Measurements from ENCODE around the gene GRB7.
"Not testable (repeated sequence)": the region's sequence is repeated elsewhere in the genome, so short reads cannot be mapped to it uniquely, and the experiment has no call there.

The GRB7 gene

DNA sequence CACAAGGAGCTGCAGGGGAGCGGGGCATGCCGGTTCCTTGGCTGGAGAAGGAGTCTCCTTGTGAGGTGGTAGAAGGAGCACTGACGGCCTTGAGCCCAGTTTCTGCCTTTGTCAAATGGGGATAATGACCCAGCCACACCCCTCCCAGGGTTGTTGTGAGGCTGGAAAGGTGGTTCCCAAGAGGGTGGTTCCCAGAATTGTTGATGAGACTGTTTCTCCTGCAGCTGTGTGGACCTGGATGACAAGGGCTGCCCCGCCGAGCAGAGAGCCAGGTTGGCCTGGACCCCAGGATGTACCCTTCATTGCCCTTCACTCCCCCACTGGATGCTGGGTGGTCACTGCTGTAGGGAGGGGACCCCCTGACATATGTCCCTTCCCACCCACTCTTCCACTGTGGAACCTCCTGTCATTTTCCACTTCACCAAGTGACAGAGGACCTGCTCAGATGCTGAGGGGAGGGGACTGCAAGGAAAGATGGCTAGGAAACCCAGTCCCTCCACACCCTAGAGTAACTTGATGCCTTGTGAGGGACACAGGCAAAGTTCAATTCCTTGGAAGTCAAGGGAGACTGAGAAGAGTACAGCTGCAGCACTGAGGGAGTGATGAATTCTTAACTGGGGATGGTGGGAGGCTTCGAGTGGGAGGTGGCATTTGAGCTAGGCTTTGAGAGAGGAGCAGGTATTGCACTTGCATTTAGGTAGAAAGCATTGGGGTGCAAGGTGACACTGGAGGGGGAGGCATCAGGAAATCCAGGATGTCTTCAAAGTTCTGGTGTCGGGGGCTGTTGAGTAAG is 18.0 kb upstream of the GRB7 start:
- TF ChIP-seq POLR2A (IDR thresholded peaks at IDR 0.05; ENCODE audit: extremely low read depth, insufficient read length) (no peak), MYC (IDR thresholded peaks at IDR 0.05; ENCODE audit: low read depth, low read length) (no peak)
- TF ChIP-seq, protein P1, sequence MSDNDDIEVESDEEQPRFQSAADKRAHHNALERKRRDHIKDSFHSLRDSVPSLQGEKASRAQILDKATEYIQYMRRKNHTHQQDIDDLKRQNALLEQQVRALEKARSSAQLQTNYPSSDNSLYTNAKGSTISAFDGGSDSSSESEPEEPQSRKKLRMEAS (IDR thresholded peaks at IDR 0.05; ENCODE audit: low read depth, low read length), result no peak
- TF ChIP-seq, protein P2, sequence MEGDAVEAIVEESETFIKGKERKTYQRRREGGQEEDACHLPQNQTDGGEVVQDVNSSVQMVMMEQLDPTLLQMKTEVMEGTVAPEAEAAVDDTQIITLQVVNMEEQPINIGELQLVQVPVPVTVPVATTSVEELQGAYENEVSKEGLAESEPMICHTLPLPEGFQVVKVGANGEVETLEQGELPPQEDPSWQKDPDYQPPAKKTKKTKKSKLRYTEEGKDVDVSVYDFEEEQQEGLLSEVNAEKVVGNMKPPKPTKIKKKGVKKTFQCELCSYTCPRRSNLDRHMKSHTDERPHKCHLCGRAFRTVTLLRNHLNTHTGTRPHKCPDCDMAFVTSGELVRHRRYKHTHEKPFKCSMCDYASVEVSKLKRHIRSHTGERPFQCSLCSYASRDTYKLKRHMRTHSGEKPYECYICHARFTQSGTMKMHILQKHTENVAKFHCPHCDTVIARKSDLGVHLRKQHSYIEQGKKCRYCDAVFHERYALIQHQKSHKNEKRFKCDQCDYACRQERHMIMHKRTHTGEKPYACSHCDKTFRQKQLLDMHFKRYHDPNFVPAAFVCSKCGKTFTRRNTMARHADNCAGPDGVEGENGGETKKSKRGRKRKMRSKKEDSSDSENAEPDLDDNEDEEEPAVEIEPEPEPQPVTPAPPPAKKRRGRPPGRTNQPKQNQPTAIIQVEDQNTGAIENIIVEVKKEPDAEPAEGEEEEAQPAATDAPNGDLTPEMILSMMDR (IDR thresholded peaks at IDR 0.05; ENCODE audit: low read depth, low read length), result no peak

DNA sequence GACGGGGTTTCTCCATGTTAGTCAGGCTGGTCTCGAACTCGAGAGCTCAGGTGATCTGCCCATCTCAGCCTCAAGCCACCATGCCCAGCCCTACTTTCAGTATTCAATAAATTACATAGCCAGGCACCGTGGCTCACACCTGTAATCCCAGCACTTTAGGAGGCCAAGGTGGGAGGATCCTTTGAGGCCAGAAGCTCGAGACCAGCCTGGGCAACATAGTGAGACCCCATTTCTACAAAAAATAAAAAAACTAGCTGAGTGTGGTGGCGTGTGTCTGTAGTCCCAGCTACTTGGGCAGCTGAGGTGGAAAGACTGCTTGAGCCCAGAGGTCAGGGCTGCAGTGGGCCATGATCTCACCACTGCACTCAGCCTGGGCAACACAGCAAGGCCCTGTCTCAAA is 15.6 kb upstream of the GRB7 start:
- no peak for TF ChIP-seq POLR2A (IDR thresholded peaks at IDR 0.05; ENCODE audit: extremely low read depth, insufficient read length)
- no peak for TF ChIP-seq MYC (IDR thresholded peaks at IDR 0.05; ENCODE audit: low read depth, low read length)
- TF ChIP-seq, protein P2 (IDR thresholded peaks at IDR 0.05; ENCODE audit: low read depth, low read length), result no peak
- TF ChIP-seq, protein P1 (IDR thresholded peaks at IDR 0.05; ENCODE audit: low read depth, low read length), result no peak
- H3K4me3 ChIP-seq (ENCODE audit: low read depth, low read length), result no peak overlapping the region

More for the DNA sequence above, 18.0 kb upstream of the GRB7 start:
- DNase-seq (ENCODE audit: low read depth), result no peak
- H3K4me3 ChIP-seq (ENCODE audit: low read depth, low read length), result no peak overlapping the region

DNA sequence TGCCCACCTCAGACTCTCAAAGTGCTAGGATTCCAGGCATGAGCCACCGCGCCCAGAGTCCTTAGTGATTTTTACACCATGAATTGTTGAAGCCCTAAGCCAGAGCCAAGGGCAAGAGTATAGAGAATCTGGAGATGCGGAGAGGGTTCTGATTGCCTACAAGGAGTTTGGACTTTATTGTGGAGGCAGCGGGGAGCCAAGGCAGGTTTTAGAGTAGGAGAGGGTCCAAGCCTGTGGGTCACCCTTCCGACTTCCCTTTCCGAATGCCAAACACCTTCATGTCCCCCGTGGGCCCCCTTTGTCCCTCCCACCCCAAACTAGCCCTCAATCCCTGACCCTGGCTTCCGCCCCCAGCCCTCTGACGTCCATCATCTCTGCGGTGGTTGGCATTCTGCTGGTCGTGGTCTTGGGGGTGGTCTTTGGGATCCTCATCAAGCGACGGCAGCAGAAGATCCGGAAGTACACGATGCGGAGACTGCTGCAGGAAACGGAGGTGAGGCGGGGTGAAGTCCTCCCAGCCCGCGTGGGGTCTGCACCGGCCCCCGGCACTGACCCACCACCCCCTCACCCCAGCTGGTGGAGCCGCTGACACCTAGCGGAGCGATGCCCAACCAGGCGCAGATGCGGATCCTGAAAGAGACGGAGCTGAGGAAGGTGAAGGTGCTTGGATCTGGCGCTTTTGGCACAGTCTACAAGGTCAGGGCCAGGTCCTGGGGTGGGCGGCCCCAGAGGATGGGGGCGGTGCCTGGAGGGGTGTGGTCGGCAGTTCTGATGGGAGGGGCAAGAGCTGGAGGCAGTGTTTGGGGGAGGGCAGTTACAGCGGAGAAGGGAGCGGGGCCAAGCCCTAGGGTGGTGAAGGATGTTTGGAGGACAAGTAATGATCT is 14.5 kb upstream of the GRB7 start:
- TF ChIP-seq, protein P2 (IDR thresholded peaks at IDR 0.05; ENCODE audit: low read depth, low read length), result no peak
- TF ChIP-seq MYC (IDR thresholded peaks at IDR 0.05; ENCODE audit: low read depth, low read length) (no peak), POLR2A (IDR thresholded peaks at IDR 0.05; ENCODE audit: extremely low read depth, insufficient read length) (no peak)
- TF ChIP-seq, protein P1 (IDR thresholded peaks at IDR 0.05; ENCODE audit: low read depth, low read length), result no peak
- DNase-seq (ENCODE audit: low read depth), result peak; percentile 50
- no peak overlapping the region for H3K4me3 ChIP-seq (ENCODE audit: low read depth, low read length)

More for the DNA sequence above, 15.6 kb upstream of the GRB7 start:
- DNase-seq (ENCODE audit: low read depth), result no peak

DNA sequence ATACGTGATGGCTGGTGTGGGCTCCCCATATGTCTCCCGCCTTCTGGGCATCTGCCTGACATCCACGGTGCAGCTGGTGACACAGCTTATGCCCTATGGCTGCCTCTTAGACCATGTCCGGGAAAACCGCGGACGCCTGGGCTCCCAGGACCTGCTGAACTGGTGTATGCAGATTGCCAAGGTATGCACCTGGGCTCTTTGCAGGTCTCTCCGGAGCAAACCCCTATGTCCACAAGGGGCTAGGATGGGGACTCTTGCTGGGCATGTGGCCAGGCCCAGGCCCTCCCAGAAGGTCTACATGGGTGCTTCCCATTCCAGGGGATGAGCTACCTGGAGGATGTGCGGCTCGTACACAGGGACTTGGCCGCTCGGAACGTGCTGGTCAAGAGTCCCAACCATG is 13.0 kb upstream of the GRB7 start:
- DNase-seq (ENCODE audit: low read depth), result no peak
- TF ChIP-seq, protein P2 (IDR thresholded peaks at IDR 0.05; ENCODE audit: low read depth, low read length), result no peak
- no peak for TF ChIP-seq POLR2A (IDR thresholded peaks at IDR 0.05; ENCODE audit: extremely low read depth, insufficient read length)

DNA sequence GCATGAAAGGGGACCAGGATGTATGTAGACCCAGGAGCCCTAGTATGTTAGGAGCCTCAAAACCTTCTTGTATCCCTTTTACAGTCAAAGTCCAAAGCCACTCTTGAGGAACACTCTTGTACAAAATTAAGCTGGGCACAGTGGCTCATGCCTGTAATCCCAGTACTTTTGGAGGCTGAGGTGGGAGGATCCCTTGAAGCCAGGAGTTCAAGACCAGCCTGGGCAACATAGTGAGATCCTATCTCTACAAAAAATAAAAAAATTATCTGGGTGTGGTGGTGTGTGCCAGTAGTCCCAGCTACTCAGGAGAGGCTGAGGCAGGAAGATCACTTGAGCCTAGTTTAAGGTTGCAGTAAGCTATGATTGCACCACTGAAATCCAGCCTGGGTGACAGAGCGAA is 11.8 kb upstream of the GRB7 start:
- not testable (repeated sequence) for DNase-seq (ENCODE audit: low read depth); H3K4me3 ChIP-seq (ENCODE audit: low read depth, low read length)

More for the DNA sequence above, 13.0 kb upstream of the GRB7 start:
- H3K4me3 ChIP-seq (ENCODE audit: low read depth, low read length), result no peak overlapping the region

DNA sequence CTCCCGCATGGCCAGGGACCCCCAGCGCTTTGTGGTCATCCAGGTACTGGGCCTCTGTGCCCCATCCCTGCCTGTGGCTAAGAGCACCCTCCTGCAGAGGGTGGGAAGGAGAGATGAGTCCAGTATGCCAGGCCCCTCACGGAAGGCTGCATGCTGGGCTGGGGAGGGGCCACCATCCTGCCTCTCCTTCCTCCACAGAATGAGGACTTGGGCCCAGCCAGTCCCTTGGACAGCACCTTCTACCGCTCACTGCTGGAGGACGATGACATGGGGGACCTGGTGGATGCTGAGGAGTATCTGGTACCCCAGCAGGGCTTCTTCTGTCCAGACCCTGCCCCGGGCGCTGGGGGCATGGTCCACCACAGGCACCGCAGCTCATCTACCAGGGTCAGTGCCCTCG is 11.1 kb upstream of the GRB7 start:
- DNase-seq (ENCODE audit: low read depth), result no peak
- H3K4me3 ChIP-seq (ENCODE audit: low read depth, low read length), result no peak overlapping the region
- TF ChIP-seq MYC (IDR thresholded peaks at IDR 0.05; ENCODE audit: low read depth, low read length), result no peak
- TF ChIP-seq POLR2A (IDR thresholded peaks at IDR 0.05; ENCODE audit: extremely low read depth, insufficient read length), result no peak
- TF ChIP-seq, protein P1 (IDR thresholded peaks at IDR 0.05; ENCODE audit: low read depth, low read length), result no peak
- TF ChIP-seq, protein P2 (IDR thresholded peaks at IDR 0.05; ENCODE audit: low read depth, low read length), result no peak
